LNCaP clone FGC (cell line): ENCODE measurements around the gene FAM149B1.

Source experiments
- DNase-seq: peaks from one replicate; pipeline ENCODE4 v3.0.0-alpha.2; 2011; ENCODE audit warnings: low read depth
- H3K4me3 ChIP-seq: 2 replicates; pipeline ENCODE4 v1.5.1; 2011; ENCODE audit warnings: mild to moderate bottlenecking, low read depth, low read length, control low read depth
- TF ChIP-seq, protein P1 (sequence below): IDR thresholded peaks from 2 replicates; pipeline ENCODE4 v1.5.1; 2012; ENCODE audit warnings: mild to moderate bottlenecking; ENCODE audit not compliant: control insufficient read depth, insufficient read depth; ENCODE audit errors: extremely low read depth

The FAM149B1 gene

DNA sequence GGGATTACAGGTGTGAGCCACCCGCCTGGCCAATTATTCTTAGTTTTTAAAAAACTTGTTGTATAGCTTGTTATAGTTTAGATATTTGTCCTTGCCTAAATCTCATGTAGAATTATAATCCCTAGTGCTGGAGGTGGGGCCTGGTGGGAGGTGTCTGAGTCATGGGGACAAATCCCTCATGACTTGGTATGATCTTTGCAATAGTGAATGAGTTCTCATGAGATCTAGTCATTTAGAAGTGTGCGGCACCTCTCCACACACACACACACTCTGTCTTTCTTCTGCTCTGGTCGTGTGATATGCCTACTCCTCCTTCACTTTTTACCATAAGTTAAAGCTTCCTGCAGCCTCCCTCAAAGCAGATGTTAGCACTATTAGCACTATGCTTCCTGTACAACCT is 37.2 kb downstream of the FAM149B1 start:
- no peak overlapping the region for H3K4me3 ChIP-seq
- TF ChIP-seq, protein P1, sequence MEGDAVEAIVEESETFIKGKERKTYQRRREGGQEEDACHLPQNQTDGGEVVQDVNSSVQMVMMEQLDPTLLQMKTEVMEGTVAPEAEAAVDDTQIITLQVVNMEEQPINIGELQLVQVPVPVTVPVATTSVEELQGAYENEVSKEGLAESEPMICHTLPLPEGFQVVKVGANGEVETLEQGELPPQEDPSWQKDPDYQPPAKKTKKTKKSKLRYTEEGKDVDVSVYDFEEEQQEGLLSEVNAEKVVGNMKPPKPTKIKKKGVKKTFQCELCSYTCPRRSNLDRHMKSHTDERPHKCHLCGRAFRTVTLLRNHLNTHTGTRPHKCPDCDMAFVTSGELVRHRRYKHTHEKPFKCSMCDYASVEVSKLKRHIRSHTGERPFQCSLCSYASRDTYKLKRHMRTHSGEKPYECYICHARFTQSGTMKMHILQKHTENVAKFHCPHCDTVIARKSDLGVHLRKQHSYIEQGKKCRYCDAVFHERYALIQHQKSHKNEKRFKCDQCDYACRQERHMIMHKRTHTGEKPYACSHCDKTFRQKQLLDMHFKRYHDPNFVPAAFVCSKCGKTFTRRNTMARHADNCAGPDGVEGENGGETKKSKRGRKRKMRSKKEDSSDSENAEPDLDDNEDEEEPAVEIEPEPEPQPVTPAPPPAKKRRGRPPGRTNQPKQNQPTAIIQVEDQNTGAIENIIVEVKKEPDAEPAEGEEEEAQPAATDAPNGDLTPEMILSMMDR: no peak
- no peak for DNase-seq

DNA sequence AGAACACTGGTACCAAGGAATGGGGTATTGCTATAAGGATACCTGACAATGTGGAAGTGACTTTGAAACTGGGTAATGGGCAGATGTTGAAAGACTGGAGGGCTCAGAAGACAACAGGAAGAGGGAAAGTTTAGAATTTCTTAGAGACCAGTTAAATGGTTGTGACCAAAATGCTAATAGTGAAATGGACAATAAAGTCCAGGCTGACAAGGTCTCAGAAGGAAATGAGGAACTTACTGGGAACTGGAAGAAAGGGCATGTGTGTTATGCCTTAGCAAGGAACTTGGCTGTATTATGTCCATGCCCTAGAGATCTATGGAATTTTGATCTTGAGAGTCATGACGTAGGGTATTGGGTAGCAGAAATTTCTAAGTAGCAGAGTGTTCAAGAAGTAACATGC is 38.0 kb downstream of the FAM149B1 start:
- H3K4me3 ChIP-seq: no peak overlapping the region
- TF ChIP-seq, protein P1: no peak
- no peak for DNase-seq

- TF ChIP-seq, protein P1: no peak
- no peak for DNase-seq
- H3K4me3 ChIP-seq: no peak overlapping the region
Observed at GRCh38 chr10:73206385-73206784, 38.5 kb downstream of the FAM149B1 start.

- TF ChIP-seq, protein P1: no peak
- no peak for DNase-seq
- no peak overlapping the region for H3K4me3 ChIP-seq
Observed at GRCh38 chr10:73207883-73208282, 40.0 kb downstream of the FAM149B1 start.

DNA sequence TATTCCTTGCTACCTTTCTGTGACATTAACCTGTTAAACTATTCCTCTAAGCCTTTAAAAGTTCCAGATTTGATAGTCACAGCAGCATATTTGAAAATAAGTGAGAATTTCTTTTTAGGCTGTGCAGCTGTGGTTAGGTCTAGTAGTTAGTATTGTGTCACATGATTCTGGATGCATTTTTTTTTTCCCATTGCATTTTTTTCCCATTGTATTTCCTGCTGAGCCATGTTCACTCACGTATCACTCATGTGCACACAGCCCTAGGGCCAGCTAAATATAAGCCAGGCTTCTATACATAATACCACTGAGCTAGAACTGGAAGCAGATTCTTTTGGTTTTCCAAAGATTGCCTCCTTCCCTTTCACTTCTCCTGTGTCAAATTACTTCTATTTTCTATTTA is 41.8 kb downstream of the FAM149B1 start:
- H3K4me3 ChIP-seq: no peak overlapping the region
- DNase-seq: no peak
- TF ChIP-seq, protein P1: no peak

- no peak for DNase-seq
- TF ChIP-seq, protein P1: no peak
- H3K4me3 ChIP-seq: no peak overlapping the region
Observed at GRCh38 chr10:73210395-73211105, 42.6 kb downstream of the FAM149B1 start.
